HuH-7 (cell line): ENCODE measurements around the gene TVP23B.
"Not testable (repeated sequence)": the region's sequence is repeated elsewhere in the genome, so short reads cannot be mapped to it uniquely, and the experiment has no call there.

Experiments
- DNase-seq: peaks from one replicate; pipeline ENCODE4 v3.0.0; 2011; ENCODE audit warnings: low spot score

The TVP23B gene

GRCh38 chr17:18780991-18781718 is at the start of gene TVP23B:
TSS of gene TVP23B (plus strand) at chr17:18781183. CDS start at chr17:18781294, 111 bp downstream.
- peak; percentile 34 for DNase-seq

- DNase-seq: not testable (repeated sequence)
Observed at GRCh38 chr17:18732438-18732837, 48.5 kb upstream of the TVP23B start.

GRCh38 chr17:18733350-18733749 is 47.6 kb upstream of the TVP23B start:
- DNase-seq: not testable (repeated sequence)

GRCh38 chr17:18739616-18740391 is 41.2 kb upstream of the TVP23B start:
- not testable (repeated sequence) for DNase-seq

- not testable (repeated sequence) for DNase-seq
Observed at GRCh38 chr17:18741228-18741627, 39.8 kb upstream of the TVP23B start.

GRCh38 chr17:18743699-18744421 is 37.1 kb upstream of the TVP23B start, which contains the start of gene FBXW10:
TSS of gene FBXW10 (plus strand) at chr17:18744054. CDS start at chr17:18744245, 191 bp downstream.
- DNase-seq: not testable (repeated sequence)

GRCh38 chr17:18744726-18745125 is 36.3 kb upstream of the TVP23B start:
- DNase-seq: not testable (repeated sequence)

GRCh38 chr17:18746551-18746950 is 34.4 kb upstream of the TVP23B start:
- peak; percentile 30 for DNase-seq

- DNase-seq: not testable (repeated sequence)
Observed at GRCh38 chr17:18747501-18747900, 33.5 kb upstream of the TVP23B start.

- not testable (repeated sequence) for DNase-seq
Observed at GRCh38 chr17:18750242-18750641, 30.7 kb upstream of the TVP23B start.

GRCh38 chr17:18753829-18754409 is 27.1 kb upstream of the TVP23B start:
- not testable (repeated sequence) for DNase-seq

GRCh38 chr17:18755969-18756368 is 25.0 kb upstream of the TVP23B start:
- DNase-seq: not testable (repeated sequence)

- DNase-seq: not testable (repeated sequence)
Observed at GRCh38 chr17:18757368-18758044, 23.5 kb upstream of the TVP23B start.

- DNase-seq: not testable (repeated sequence)
Observed at GRCh38 chr17:18758344-18758743, 22.6 kb upstream of the TVP23B start.

- not testable (repeated sequence) for DNase-seq
Observed at GRCh38 chr17:18760221-18760620, 20.8 kb upstream of the TVP23B start.

GRCh38 chr17:18770572-18770971 is 10.4 kb upstream of the TVP23B start:
- DNase-seq: not testable (repeated sequence)

- DNase-seq: not testable (repeated sequence)
Observed at GRCh38 chr17:18771066-18771465, 9.9 kb upstream of the TVP23B start.

GRCh38 chr17:18772471-18772870 is 8.5 kb upstream of the TVP23B start:
- no peak for DNase-seq

- DNase-seq: not testable (repeated sequence)
Observed at GRCh38 chr17:18781805-18782204, 822 bp downstream of the TVP23B start.

- not testable (repeated sequence) for DNase-seq
Observed at GRCh38 chr17:18785933-18786332, 5.0 kb downstream of the TVP23B start.

GRCh38 chr17:18786890-18787289 is 5.9 kb downstream of the TVP23B start:
- DNase-seq: not testable (repeated sequence)
